ENCODE measurements around the gene WFDC1. TPM values are rescaled to one million over a fixed set of nuclear protein-coding genes. Genes with fewer than 3 reads are reported as not detected.

The WFDC1 gene
- polyA plus RNA-seq, 1 donor, result 1.1 TPM

DNA sequence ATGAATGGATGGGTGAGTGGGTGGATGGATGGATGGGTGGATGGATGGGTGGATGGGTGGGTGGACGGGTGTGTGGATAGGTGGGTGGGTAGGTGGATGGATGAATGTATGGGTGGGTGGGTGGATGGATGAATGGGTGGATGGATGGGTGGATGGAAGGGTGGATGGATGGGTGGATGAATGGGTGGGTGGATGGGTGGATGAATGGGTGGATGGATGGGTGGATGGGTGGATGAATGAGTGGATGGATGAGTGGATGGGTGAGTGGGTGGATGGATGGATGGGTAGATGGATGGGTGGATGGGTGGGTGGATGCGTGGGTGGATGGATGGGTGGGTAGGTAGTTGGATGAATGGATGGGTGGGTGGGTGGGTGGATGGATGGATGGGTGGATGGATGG is 60.5 kb downstream of the WFDC1 start:
- no peak for DNase-seq

DNA sequence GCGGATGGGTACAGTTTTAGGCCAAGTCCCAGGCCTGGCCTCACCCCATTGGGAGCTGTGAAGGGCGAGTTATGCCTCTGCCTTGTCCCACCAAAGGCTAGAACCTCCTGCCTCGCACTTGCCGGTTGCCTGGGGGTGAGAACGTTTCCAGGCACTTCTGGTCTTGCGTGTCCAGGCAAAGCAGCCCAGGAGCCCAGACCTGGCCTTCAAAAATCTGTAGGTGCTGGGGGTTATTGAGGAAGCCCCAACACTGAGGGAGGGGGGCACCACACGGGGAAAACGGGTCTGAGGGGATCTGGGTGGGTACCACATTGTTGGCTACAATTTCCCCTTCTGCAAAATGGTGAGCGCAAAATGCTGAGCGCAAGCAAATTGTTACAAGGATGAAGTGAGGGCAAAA is 61.5 kb downstream of the WFDC1 start:
- DNase-seq, result no peak

DNA sequence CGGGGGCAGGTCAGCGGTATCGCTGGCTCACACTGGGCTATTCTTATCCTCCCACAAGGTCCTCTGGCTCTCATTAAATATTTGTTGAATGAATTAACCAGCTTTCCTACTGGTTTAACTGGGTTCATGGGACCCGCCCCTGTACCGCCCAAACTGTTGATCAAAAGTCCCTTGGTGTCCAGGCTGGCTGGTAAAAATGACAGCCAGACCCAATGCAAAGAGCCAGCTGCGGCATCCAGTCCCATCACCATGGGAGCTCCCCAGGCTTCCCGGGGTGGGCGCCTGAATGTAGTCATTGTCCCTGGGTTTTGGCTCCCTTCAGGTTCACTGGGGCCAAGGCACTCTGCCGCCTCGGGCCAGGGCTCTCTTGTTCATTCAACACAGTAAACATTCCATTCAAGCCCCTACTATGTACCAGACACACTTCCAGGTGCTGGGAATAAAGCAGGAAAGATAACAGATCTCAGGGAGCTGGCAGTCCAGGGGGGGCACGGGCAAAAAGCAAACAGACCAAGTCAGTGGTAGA is 62.0 kb downstream of the WFDC1 start:
- no peak for DNase-seq

DNA sequence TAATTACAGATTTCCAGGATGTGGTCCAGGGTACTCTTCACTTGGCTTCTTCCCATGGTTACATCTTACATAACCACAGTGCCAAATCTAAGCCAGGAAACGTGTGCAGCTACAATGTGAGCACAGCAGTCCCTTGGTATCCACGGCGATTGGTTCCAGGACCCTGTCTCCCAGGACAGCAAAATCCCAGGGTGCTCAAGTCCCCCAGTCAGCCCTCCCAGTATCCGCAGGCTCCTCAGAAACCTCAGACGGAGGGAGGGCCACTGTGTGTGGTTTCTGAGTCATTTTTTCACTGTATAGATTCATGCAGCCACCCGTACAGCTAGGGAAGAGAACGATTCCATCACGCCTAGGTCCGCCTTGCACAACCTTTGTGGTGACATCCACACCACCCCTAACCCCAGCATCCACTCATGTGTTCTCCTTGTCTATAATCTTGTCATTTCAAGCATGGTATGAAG is 62.5 kb downstream of the WFDC1 start:
- DNase-seq, result no peak

DNA sequence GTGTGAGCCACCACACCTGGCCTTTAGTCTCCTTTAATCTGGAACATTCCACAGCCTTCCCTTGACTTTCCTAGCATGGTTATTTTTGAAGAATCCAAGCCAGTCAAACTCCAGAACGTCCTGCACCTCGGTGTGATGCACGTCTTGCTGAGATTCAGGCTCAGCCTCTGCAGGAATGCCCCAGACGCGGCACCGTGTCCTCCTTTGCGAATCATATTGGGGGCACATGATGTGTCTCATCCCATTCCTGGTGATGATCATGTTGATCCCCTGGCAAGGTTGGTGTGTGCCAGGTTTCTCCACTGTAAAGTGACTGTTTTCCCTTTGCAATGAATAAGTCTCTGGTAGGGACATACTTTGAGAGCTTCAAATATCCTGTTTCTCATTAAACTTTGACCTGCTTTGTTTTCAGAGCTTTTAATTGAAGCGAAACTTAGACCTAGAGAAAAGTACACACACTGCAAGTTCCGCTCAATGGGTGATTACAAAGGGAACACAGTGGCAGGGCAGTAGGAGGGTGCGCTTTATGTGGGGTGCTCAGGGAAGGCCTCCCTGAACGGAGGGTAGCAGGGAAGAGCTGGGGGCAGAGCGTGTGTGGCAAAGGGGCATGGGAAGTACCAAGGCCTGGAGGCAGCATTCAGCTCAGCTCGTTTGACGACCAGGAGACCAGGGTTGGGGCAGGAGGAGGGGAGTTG is 64.1 kb downstream of the WFDC1 start:
- no peak for DNase-seq

DNA sequence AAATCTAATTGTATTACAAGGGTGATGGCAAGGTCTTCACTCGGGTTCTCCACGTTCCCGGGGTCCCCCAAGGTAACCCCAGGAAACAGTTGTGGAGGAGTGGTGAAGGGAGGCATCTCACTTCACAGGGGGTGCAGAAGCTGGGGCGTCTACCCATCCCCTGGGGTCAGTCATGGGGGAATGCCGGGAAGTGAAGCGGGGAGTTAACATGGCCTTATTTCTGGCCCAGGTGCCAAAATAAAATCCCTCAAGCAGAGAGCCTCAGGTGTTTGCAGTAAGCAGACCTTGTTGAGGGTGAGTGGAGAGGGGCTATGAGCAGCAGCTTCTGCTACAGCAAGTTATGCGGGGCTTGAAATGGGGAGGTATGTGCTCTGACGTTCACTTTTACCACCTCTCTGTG is 64.6 kb downstream of the WFDC1 start:
- no peak for DNase-seq

DNA sequence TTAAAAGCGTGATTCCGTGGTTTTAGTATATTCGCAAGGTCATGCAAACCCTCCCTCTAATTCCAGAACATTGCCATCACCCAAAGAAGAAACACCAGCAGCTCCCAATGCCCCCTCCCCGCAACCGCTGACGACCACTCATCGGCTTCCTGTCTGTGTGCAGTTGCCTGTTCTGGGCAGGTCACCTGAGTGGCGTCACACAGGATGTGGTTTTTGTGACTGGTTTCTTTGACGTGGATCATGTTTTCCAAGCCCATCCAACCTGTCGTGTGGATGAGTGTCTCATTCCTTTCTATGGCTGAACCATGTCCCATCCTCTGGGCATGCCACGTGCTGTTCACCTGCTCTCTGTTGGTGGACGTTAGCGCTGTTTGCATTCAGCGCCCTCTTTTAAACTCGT is 65.5 kb downstream of the WFDC1 start:
- no peak for DNase-seq

DNA sequence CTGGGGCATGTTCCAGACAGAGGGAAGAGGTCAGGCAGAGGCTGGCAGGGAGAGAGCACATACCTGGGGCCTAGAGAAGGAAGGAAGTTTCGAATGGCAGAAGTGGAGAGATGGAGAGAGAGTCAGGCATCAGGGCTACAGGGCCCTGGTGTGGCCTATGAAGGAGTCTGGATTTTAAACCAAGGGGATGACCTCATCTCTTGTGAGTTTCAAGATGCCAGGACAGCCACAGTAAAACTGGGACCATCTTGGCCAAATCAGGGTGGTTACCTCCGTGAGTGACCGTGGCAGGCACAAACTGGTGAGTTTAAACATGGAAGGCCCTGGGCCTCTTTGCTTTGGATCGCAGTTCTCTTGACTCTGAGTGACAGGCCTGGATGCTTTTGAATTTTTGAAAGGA is 66.1 kb downstream of the WFDC1 start:
- DNase-seq, result no peak

DNA sequence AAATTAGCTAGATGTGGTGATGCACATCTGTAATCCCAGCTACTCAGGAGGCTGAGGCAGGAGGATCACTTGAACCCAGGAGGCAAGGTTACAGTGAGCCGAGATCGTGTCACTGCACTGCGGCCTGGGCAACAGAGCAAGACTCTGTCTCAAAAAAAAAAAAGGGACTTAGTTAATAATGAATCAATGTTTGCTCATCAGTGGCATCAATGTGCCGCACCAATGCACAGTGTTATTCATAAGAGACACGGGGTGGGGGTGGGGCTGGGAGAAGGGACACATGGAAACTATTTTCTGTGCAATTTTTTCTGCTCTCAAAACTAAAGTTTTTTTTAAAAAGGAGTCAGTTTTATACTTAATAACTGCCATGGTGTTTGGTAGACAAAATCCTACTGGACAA is 66.9 kb downstream of the WFDC1 start:
- no peak for DNase-seq

DNA sequence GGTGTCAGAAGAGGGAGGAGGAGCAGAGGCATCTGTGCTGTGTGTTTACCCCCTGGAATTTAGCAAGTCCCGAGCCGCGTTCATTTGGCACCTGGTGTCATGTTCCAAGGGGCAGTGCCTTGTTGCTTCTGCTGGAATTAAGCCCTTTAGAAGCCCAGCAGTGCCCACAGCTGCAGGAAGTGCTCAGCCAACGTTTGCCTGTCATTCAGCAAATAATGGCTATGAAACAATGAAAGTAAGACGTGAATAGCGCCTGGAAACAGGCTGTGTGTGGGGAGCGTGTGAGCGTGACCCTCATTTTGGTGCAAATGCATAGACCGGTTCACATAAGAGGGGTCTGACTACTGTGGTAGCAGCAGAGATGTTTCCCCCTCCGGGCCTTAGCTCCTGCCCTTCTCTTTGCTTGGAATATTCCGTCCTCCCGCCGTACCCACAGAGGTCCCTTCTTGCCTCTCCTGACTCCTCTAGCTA is 67.8 kb downstream of the WFDC1 start:
- no peak for DNase-seq

DNA sequence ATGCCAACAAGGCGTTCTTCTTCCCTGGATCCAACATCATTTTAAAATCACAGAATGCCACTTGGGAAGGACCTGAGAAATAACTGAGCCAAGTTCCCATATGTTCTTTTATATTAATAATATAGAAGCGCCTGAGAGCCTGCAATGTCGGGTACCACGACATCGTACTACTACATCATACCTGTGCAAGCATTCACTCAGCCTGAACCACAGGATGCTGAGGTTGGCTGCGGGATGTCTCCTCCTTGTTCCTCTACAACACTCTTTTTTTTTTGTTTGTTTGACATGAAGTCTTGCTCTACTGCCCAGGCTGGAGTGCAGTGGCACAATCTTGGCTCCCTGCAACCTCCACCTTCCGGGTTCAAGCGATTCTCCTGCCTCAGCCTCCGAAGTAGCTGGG is 71.5 kb downstream of the WFDC1 start:
- DNase-seq, result no peak

DNA sequence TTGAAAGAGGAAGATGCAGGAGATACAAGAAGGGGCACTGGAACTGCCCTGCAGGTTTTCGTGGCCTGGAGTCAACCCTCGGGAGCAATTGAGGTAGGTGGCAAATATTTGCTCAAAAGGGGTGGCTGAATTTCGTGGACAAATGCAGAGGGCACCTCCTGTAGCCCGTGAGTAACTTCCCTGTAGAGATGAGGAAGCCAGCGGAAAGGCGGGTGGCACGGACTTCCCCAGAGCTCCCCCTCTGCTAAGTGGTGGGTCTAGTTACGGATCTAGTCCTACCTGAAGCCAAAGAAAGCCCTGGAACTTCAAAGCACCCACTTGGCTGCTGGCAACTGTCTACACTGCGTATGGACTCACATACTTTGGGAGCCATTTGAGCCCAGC is 72.6 kb downstream of the WFDC1 start:
- no peak for DNase-seq

DNA sequence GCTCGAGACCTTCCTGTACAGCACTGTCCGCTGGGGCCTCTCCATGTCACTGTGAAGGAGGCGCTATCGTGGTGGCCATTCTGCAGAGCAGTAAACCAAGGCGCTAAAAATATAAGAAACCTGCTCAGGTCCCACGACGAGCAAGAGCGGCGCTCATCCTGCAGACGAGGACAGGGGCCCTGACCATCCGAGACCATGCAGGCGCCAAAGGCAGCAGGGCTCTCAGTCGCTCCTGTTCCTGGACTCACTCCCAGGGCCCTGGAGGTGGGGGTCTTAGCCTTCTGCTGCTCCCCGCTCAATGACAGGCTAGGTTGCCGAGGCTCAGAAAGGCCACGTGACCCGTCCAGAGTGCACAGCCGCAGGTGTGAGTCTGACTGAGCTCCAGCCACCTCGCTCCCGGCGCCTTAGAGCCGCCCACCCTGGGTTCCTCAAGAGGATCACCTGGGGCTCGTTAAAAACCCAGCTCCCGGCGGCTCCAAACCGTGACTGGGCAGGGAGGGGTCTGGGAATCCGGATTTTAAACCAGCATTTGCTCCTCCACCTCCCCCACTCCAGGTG is 73.2 kb downstream of the WFDC1 start:
- no peak for DNase-seq

DNA sequence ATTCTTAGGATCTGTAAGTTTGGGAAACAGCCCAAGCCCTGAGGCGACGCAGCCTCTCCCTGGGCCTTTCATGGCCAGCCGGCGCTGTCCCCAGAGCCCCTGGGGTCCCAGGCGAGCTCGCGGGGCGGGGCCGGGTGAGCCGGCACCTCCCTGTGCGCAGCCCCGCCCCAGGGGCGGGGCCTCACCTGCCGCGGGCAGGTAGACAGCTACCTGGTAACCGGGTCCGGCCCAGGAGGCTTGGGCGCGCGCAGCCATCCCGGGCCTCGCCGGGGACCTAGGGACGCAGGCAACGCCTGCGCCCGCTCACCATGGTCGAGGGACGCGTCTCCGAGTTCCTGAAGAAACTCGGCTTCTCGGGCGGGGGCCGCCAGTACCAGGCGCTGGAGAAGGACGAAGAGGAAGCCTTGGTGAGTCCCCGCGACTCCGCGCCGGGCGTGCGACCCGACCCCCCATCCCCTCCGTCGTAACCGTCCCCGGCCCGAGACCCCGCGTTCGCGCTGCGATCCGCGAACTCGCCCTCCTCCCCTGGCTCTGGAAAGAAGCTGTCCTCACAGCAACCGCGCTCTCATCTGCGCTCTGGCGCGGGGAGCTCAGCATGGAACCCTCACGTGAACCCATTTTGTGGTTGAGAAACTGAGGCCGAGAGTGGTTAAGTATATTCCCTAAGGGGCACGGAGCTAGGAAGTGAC is 73.8 kb downstream of the WFDC1 start, which contains the start of gene ATP2C2:
Gene ATP2C2, plus strand, starts transcription at position 231 of the 689 bp plus-strand sequence. Its CDS starts 78 bp downstream, at position 309.
- no peak for DNase-seq

DNA sequence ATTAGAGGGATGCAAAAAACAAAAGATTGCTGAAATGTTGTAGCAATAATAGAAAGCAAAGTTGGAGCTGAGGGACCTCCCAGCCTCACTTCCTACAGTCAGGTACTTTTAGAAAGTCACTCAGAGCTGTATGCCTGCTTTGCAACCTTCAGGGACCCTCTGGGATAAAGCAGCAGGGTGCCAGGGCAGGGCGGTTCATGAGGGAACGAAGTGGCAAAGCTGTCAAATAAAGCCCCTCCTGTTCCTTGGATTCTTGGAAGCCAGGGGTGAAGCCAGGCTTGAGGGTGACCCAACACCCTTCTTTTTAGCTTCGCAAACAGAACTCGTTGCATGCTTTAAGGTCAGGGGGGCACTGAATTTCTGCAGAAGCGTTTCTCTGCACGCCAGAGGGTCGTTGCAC is 74.4 kb downstream of the WFDC1 start:
- DNase-seq, result no peak

DNA sequence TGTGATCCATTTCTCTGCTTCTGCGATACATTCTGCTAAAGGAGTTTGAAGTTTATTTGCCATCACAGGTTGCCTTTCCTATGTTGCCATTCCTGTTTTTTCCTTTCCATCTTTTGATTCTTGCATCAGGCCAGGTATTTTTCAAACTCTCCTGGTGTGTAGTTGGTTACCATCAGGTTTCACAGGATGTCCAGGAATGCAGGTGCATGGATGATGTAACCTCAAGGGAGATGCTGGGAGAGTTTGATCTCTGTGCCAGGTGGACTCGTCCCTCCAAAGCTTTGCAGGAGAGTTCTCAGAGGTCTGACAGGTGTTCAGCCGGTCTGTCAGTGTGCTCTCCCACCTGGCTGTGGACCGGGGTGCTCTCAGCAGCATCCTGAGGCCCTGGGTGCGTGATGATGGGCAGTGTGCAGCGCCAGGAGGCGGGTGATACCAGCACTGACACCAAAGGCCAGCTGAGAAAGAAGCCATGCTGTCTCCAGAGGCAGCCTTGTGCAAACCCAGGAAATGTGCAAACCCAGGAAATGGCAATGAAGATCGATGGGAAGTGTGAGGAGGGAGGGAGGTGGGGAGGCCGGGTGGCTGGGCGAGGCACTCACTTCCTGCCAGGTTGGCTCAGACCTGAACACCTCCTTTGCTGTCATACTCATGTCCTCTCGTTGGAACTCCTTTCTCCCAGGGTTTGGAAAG is 75.4 kb downstream of the WFDC1 start:
- no peak for DNase-seq

DNA sequence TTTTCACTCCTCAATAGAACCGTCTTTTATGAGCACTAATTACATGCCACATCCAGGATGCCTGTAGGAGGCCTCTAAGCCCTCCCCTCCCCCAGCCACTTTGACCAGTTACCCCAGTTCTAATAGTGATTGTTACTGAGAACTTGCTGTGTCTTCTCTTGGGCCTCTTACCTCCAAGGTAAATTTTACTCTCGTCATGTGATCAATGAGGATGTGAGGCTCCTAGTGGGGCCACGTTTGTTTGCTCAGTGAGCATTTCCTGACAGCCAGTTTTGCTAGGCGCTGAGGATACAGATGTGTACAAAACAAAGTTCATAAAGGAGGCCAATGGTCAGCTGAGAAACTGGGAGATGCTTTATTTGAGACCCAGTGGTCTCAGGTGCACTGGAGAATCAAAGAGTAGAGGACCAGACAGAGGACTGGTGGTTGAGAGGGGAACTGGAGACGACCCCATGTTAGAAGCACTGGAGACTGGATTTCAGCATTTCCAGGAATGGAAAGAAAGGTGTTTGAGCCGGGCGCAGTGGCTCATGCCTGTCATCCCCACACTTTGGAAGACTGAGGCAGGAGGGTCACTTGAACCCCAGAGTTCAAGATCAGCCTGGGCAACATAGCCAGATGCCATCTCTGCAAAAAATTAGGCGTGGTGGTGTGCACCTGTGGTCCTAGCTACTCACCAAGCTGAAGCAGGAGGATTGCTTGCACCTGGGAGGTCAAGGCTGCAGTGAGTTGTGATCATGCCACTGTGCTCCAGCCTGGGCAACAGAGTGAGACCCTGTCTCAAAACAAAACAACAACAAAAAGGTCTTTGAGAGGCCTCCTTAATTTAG is 76.3 kb downstream of the WFDC1 start:
- no peak for DNase-seq

DNA sequence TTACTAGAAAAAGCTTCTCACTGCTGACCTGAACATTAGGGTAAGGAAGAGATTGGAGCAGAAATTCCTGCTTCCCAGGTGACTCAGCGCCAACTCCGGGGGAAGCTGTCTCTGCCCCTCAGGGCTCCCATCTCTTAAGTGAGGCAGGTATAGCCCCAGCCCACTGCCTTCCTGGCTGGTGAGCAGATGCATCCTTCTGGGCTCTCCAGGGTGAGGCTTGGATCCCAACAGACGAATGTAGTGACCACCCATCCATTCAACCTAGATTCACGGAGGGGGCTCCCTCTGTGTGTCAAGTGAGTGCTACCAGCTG is 76.8 kb downstream of the WFDC1 start:
- no peak for DNase-seq

DNA sequence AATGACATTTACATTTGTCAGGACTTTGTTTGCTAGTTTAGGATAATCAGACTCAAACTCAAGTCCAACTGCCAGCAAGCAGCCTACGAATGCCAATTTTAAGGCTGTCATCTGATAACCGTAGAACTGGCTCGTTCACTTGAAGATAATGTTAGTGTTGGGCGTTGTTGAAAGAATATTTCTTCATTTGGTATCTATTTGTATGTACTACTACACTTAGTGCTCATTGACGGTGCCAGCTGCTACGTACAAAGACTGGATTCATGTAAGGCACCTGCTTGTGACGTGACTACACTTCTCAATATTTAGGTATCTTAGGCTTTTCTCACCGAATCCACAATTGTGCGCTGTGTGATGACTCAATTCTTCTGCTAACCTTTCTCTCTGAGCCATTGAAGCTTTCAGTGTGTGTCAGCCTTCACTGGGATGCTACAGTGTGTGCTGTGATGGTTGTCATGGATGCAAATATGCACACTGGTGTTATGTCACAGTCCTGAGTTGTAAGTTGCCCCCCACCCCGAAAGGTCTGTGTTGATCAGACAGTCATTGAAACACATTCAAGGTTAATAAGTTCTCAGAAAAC is 79.3 kb downstream of the WFDC1 start:
- no peak for DNase-seq

DNA sequence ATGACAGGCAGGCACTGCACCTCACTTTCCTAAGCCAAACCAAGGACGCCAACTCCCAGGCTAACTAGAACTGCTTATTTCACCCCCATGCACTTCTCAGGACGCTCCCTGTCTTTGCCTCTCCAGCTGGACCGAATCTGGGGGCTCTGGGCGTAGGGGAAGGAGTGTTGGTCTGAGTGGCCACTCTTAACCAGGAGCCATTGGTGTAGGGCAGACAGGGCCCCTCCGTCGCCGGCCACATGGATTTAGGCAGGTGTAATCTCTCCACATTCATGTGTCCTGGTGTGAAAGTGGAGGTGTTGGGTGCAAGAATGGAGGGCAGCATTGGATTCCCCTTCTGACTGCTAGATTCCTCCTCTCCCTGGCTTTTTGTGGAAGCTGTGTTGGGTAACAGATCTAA is 83.4 kb downstream of the WFDC1 start:
- no peak for DNase-seq

DNA sequence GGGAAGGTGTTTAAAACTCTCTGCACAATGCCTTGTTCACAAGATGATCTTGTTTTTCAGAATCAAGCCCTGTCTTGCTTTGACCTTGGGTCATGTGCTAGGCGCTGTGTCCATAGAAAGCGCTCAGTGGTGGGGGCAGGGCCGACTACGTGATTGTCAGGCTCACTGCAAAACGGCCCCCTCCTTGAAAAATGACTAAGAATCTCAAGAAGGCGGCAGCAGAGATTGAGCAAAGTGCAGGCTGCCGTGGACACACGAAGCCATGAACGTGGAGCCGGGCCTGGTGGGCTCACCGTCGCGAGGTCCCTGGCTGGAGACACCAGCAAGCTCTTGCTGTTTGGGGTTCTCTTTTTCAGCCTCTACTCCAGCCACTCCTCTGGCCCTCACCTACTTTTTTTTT is 83.9 kb downstream of the WFDC1 start:
- DNase-seq, result no peak

All from hindlimb muscle (tissue), 1 donor.